H1 (cell line): ENCODE results near the gene DISC1. TPM values are rescaled to one million over a fixed set of nuclear protein-coding genes. Genes with fewer than 3 reads are reported as not detected.

Experiments
- CTCF ChIA-PET: fragments of 300-600 bp; sonication (Branson Sonifier 250); formaldehyde crosslinking; loops from one replicate; lab custom pipeline; 2021; ENCODE audit not compliant: partially characterized antibody; lab: Charles Lee
- POLR2A ChIA-PET: fragments of 300-600 bp; sonication (Branson Sonifier 250); formaldehyde crosslinking; loops from one replicate; lab custom pipeline; 2021; ENCODE audit warnings: inconsistent platforms; ENCODE audit not compliant: partially characterized antibody; lab: Charles Lee
- DNase-seq, 2 experiments: peaks; one replicate each; pipeline versions ENCODE4 v3.0.0 to v3.0.0-alpha.2; 2010 to 2022; ENCODE audit warnings: low spot score in 2 of 2, low read depth in 1 of 2, mixed read lengths in 1 of 2
- FAIRE-seq: peaks from 2 replicates; lab custom pipeline; 2011; peaks lifted over from hg19 to GRCh38; lab: Jason Lieb, UNC
- H2AFZ ChIP-seq: 2 replicates; pipeline ENCODE4 v1.8.1; 2012; ENCODE audit warnings: low read length, inconsistent platforms
- H2AK5ac ChIP-seq: 2 replicates; pipeline ENCODE4 v1.6.1; 2013; ENCODE audit warnings: low read depth, low read length
- H2BK120ac ChIP-seq: replicated peaks from 2 replicates; pipeline ENCODE3; 2013; ENCODE audit warnings: low read depth, low read length, inconsistent platforms
- H2BK12ac ChIP-seq: 2 replicates; pipeline ENCODE4 v1.6.1; 2013; ENCODE audit warnings: low read depth, low read length
- H2BK15ac ChIP-seq: 2 replicates; pipeline ENCODE4 v1.6.1; 2013; ENCODE audit warnings: low read length
- H2BK20ac ChIP-seq: 2 replicates; pipeline ENCODE4 v1.6.1; 2013; ENCODE audit warnings: low read length
- H2BK5ac ChIP-seq: 2 replicates; pipeline ENCODE4 v1.6.1; 2013; ENCODE audit warnings: low read depth, low read length
- H3K14ac ChIP-seq: 2 replicates; pipeline ENCODE4 v1.6.1; 2013; ENCODE audit warnings: inconsistent platforms; ENCODE audit not compliant: insufficient read length
- H3K18ac ChIP-seq: 2 replicates; pipeline ENCODE4 v1.6.1; 2013; ENCODE audit warnings: low read length; ENCODE audit errors: extremely low read depth
- H3K23ac ChIP-seq: 2 replicates; pipeline ENCODE4 v1.6.1; 2013; ENCODE audit warnings: inconsistent platforms; ENCODE audit not compliant: insufficient read length
- H3K23me2 ChIP-seq: 2 replicates; pipeline ENCODE4 v1.6.1; 2013; ENCODE audit warnings: low read depth, low read length
- H3K27ac ChIP-seq: 2 replicates; pipeline ENCODE4 v1.6.1; 2011; ENCODE audit warnings: low read depth, low read length, inconsistent platforms
- H3K27me3 ChIP-seq, 4 experiments: replicated peaks in 1 of 4; 1 replicate in 1 of 4; 2 replicates in 3 of 4; pipeline versions ENCODE4 v1.6.1 to v1.8.1; 2011 to 2013; ENCODE audit warnings: low read length in 3 of 4, mild to moderate bottlenecking in 3 of 4, inconsistent platforms in 2 of 4, mixed read lengths in 2 of 4, moderate library complexity in 1 of 4; ENCODE audit not compliant: control insufficient read depth in 3 of 4, insufficient read depth in 3 of 4; ENCODE audit errors: extremely low read depth in 1 of 4
- H3K36me3 ChIP-seq, 4 experiments: 2 replicates each; pipeline versions ENCODE4 v1.6.1 to v1.8.1; 2011 to 2013; ENCODE audit warnings: mild to moderate bottlenecking in 4 of 4, low read length in 3 of 4, moderate library complexity in 2 of 4, control low read depth in 1 of 4, inconsistent platforms in 1 of 4; ENCODE audit not compliant: insufficient read depth in 4 of 4, control insufficient read depth in 2 of 4
- H3K4ac ChIP-seq: replicated peaks from 2 replicates; pipeline ENCODE3; 2013; ENCODE audit warnings: low read length, low read depth, mixed read lengths, inconsistent platforms; ENCODE audit not compliant: insufficient read length
- H3K4me1 ChIP-seq, 4 experiments: replicated peaks in 1 of 4; 1 replicate in 1 of 4; 2 replicates in 3 of 4; pipeline versions ENCODE4 v1.6.1 to v1.8.1; 2011 to 2013; ENCODE audit warnings: low read length in 3 of 4, inconsistent platforms in 2 of 4, mixed read lengths in 1 of 4; ENCODE audit not compliant: insufficient read depth in 4 of 4, control insufficient read depth in 3 of 4
- H3K4me2 ChIP-seq, 2 experiments: 2 replicates each; pipeline versions ENCODE4 v1.6.1 to v1.8.1; 2011 to 2013; ENCODE audit warnings: low read depth in 2 of 2, low read length in 2 of 2, control low read depth in 1 of 2, inconsistent platforms in 1 of 2, mild to moderate bottlenecking in 1 of 2; ENCODE audit not compliant: insufficient read depth in 1 of 2
- H3K4me3 ChIP-seq, 4 experiments: fragments of 200-600, 300-600 bp in 1 of 4; sonication (generic), shearing (Covaris generic), sonication (Bioruptor Twin) in 1 of 4; 2 replicates each; pipeline versions ENCODE4 v1.5.1 to v1.8.1; 2011 to 2016; ENCODE audit warnings: low read length in 4 of 4, low read depth in 3 of 4, control low read depth in 2 of 4, inconsistent platforms in 2 of 4, mild to moderate bottlenecking in 2 of 4, mixed read lengths in 1 of 4, moderate library complexity in 1 of 4; ENCODE audit not compliant: insufficient read depth in 2 of 4; ENCODE audit errors: extremely low read depth in 1 of 4
- H3K56ac ChIP-seq: replicated peaks from 2 replicates; pipeline ENCODE3; 2013; ENCODE audit warnings: low read depth, mild to moderate bottlenecking, mixed read lengths, low read length, inconsistent platforms; ENCODE audit not compliant: insufficient read length
- H3K79me1 ChIP-seq: 2 replicates; pipeline ENCODE4 v1.6.1; 2013; ENCODE audit warnings: low read depth, low read length, control low read depth
- H3K79me2 ChIP-seq, 2 experiments: 2 replicates each; pipeline versions ENCODE4 v1.6.1 to v1.8.1; 2012 to 2013; ENCODE audit warnings: low read length in 2 of 2, mild to moderate bottlenecking in 2 of 2, inconsistent platforms in 1 of 2; ENCODE audit not compliant: insufficient read depth in 2 of 2, control insufficient read depth in 1 of 2
- H3K9ac ChIP-seq, 4 experiments: replicated peaks in 1 of 4; 1 replicate in 1 of 4; 2 replicates in 3 of 4; pipeline versions ENCODE4 v1.6.1 to v1.8.1; 2011 to 2013; ENCODE audit warnings: low read depth in 3 of 4, low read length in 3 of 4, control low read depth in 2 of 4, mild to moderate bottlenecking in 2 of 4, moderate library complexity in 2 of 4, inconsistent platforms in 1 of 4; ENCODE audit errors: extremely low read depth in 1 of 4
- H3K9me3 ChIP-seq, 2 experiments: 2 replicates each; pipeline versions ENCODE4 v1.6.1 to v1.8.1; 2012 to 2013; ENCODE audit warnings: mild to moderate bottlenecking in 2 of 2, moderate library complexity in 2 of 2, control low read depth in 1 of 2, inconsistent platforms in 1 of 2, low read depth in 1 of 2, low read length in 1 of 2, mixed read lengths in 1 of 2; ENCODE audit not compliant: insufficient read depth in 2 of 2
- H4K20me1 ChIP-seq, 2 experiments: replicated peaks in 1 of 2; 2 replicates each; pipeline versions ENCODE3 to v1.8.1; 2011 to 2013; ENCODE audit warnings: inconsistent platforms in 2 of 2, low read length in 2 of 2, mild to moderate bottlenecking in 1 of 2; ENCODE audit not compliant: insufficient read depth in 2 of 2, control insufficient read depth in 1 of 2
- H4K5ac ChIP-seq: 2 replicates; pipeline ENCODE4 v1.6.1; 2013; ENCODE audit warnings: low read length, low read depth, mixed read lengths, inconsistent platforms; ENCODE audit not compliant: insufficient read length
- H4K8ac ChIP-seq: 2 replicates; pipeline ENCODE4 v1.8.0; 2013; ENCODE audit warnings: mild to moderate bottlenecking, moderate library complexity, low read length, inconsistent platforms; ENCODE audit not compliant: insufficient read depth; ENCODE audit errors: extremely low read depth
- H4K91ac ChIP-seq: replicated peaks from 2 replicates; pipeline ENCODE3; 2013; ENCODE audit warnings: low read length, mixed read lengths, inconsistent platforms; ENCODE audit not compliant: insufficient read length
- BRCA1 ChIP-seq: IDR thresholded peaks from 2 replicates; pipeline ENCODE4 v1.6.1; 2012; ENCODE audit warnings: low read depth, low read length, improper control_type of control experiment
- CREB1 ChIP-seq: IDR thresholded peaks from 2 replicates; pipeline ENCODE4 v1.6.1; 2012; ENCODE audit warnings: inconsistent platforms
- CTBP2 ChIP-seq: IDR thresholded peaks from 2 replicates; pipeline ENCODE4 v1.7.0; 2011; ENCODE audit warnings: borderline replicate concordance, mild to moderate bottlenecking, moderate library complexity, mixed read lengths, low read length; ENCODE audit not compliant: insufficient read depth, insufficient read length
- RAD21 ChIP-seq, 2 experiments: IDR thresholded peaks in 1 of 2; conservative IDR thresholded peaks in 1 of 2; 2 replicates each; pipeline ENCODE4 v1.6.1; 2011; ENCODE audit warnings: low read depth in 2 of 2, low read length in 2 of 2, improper control_type of control experiment in 1 of 2, inconsistent platforms in 1 of 2, mild to moderate bottlenecking in 1 of 2, moderate library complexity in 1 of 2
- RBBP5 ChIP-seq: IDR thresholded peaks from 2 replicates; pipeline ENCODE4 v1.7.1; 2012; ENCODE audit warnings: low read depth, mild to moderate bottlenecking, inconsistent platforms, low read length, moderate library complexity, borderline replicate concordance
- TCF12 ChIP-seq: IDR thresholded peaks from 2 replicates; pipeline ENCODE4 v1.6.1; 2011; ENCODE audit warnings: low read depth, mild to moderate bottlenecking, low read length
- WGBS, 2 experiments: shearing (Covaris generic) in 1 of 2; methylation state at CpG; one replicate each; pipeline versions ENCODE4 v1.1.6 to v1.1.7; 2013 to 2015; ENCODE audit warnings: low lambda C conversion rate in 2 of 2, mixed read lengths in 2 of 2, inconsistent platforms in 1 of 2, low coverage in 1 of 2, missing lambda C conversion rate in 1 of 2; ENCODE audit not compliant: insufficient replicate concordance in 2 of 2, insufficient coverage in 1 of 2, insufficient read length in 1 of 2; ENCODE audit errors: extremely low coverage in 1 of 2, missing lambda C conversion rate in 1 of 2; 5-methylcytosine and 5-hydroxymethylcytosine counted together
- polyA plus RNA-seq, 7 experiments: library from polyadenylated mRNA; depleted of rRNA in 3 of 7; stranded (reverse) in 5 of 7; unstranded in 2 of 7; fragments of >200 nt in 5 of 7; fragments of 200-250 nt in 2 of 7; gene quantifications; 1 replicate in 5 of 7; 2 replicates in 1 of 7; 4 replicates in 1 of 7; pipeline versions ENCODE4 v1.2.1 to v1.2.3, GENCODE V29; 2011 to 2013; ENCODE audit warnings: missing spikeins in 2 of 7, mixed read lengths in 2 of 7
- total RNA-seq: library from RNA; stranded (reverse); fragmentation: NEBNext Ultra II Directional; extraction: Animal tissue kit (Norgen Biotek cat#: 25700); gene quantifications from 2 replicates; pipeline ENCODE4 v1.2.1, GENCODE V29; 2021
- TF ChIP-seq, protein P1 (sequence below): IDR thresholded peaks from 2 replicates; pipeline ENCODE4 v1.6.1; 2012; ENCODE audit warnings: inconsistent platforms

The DISC1 gene
- total and polyA plus RNA-seq, 2 of the 8 experiments (the other 6 are each of a cell fraction or from before 2014, with no cell fraction given) = 1.1 to 3.5 TPM

DNA sequence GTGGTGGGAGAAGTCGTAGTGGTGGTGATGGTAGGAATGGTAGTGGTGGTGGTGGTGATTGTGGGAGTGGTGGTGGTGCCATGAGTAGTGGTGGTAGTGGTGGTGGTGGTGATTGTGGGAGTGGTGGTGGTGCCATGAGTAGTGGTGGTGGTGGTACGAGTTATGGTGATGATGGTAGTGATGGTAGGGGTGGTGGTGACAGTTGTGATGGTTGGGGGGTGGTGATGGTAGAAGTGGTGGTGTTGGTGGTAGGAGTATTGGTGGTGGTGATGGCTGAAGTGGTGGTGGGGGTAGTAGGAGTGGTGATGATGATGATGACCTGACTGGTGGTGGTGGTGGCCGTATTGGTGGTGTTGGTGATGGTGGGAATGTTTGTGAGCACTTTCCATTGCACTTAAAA is 107.1 kb downstream of the DISC1 start:
- no peak overlapping the region for H2AFZ ChIP-seq
- H4K5ac ChIP-seq = no peak overlapping the region
- peaks cover 13% of the 10 kb centered on the region; the same call in 1 of the 2 replicates for H3K23me2 ChIP-seq
- no peaks in the 10 kb centered on the region for H3K27me3 ChIP-seq
- no peak overlapping the region for H3K4me2 ChIP-seq
- H3K56ac ChIP-seq = peak overlapping the region; percentile 54
- ChIA-PET POLR2A (no interaction called here), CTCF (interaction anchor here (0.6 to 3.5 kb wide), 3 partner anchors 9 to 42 kb away, joined by 3 to 16 read pairs (median 11); no protein-coding TSS in a partner anchor)
- no peak overlapping the region for H2BK120ac ChIP-seq
- H4K20me1 ChIP-seq = peaks cover 0 to 8% of the 10 kb centered on the region in 2 experiments
- H3K4ac ChIP-seq = no peak overlapping the region
- H2AK5ac ChIP-seq = no peak overlapping the region
- no peak overlapping the region for H3K14ac ChIP-seq
- no peaks in the 10 kb centered on the region for H3K79me2 ChIP-seq
- no peak overlapping the region for H3K4me3 ChIP-seq
- no peak overlapping the region for H4K91ac ChIP-seq
- no peak overlapping the region for H3K23ac ChIP-seq
- no peak for FAIRE-seq
- no peaks in the 10 kb centered on the region for H3K4me1 ChIP-seq
- no peaks in the 10 kb centered on the region for H3K36me3 ChIP-seq
- no peak overlapping the region for H2BK5ac ChIP-seq
- H4K8ac ChIP-seq = no peak overlapping the region
- no peak overlapping the region for H2BK15ac ChIP-seq
- H2BK20ac ChIP-seq = no peak overlapping the region
- TF ChIP-seq BRCA1 = no peak
- no peak for TF ChIP-seq TCF12
- no peak for TF ChIP-seq CTBP2
- TF ChIP-seq, protein P1, sequence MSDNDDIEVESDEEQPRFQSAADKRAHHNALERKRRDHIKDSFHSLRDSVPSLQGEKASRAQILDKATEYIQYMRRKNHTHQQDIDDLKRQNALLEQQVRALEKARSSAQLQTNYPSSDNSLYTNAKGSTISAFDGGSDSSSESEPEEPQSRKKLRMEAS = no peak
- no peak for TF ChIP-seq RAD21 (IDR thresholded peaks at IDR 0.05 in 1 of 2, conservative IDR thresholded peaks at IDR 0.05 in 1 of 2; ENCODE audit: low read depth in 2 of 2, low read length in 2 of 2)
- no peak for TF ChIP-seq CREB1
- TF ChIP-seq RBBP5 = no peak
- H3K9me3 ChIP-seq = no peaks in the 10 kb centered on the region; a peak in 1 of 4 replicates
- no peaks in the 10 kb centered on the region for H3K79me1 ChIP-seq
- no peak for DNase-seq
- no peak overlapping the region for H3K27ac ChIP-seq
- H3K9ac ChIP-seq = no peak overlapping the region
- 89% methylated on average over 3 of the region's 3 CpGs; no CpG with 5 or more reads in 1 of the 2 experiments for WGBS, 2 experiments
- no peak overlapping the region for H3K18ac ChIP-seq
- no peak overlapping the region for H2BK12ac ChIP-seq
